Peyer's patch (tissue), 4 donors: ENCODE measurements around the gene AHRR. TPM values are rescaled to one million over a fixed set of nuclear protein-coding genes. Genes with fewer than 3 reads are reported as not detected.

Experiments
- DNase-seq, 3 donors: peaks; one replicate each; pipeline ENCODE4 v3.0.0-alpha.2; 2017 to 2019
- H3K27ac ChIP-seq, 4 donors: fragments of 200-600 bp; sonication (generic); one replicate each; pipeline ENCODE4 v1.5.1; 2016 to 2019
- H3K27me3 ChIP-seq, 2 donors: fragments of 200-600 bp; sonication (generic); one replicate each; pipeline ENCODE4 v1.5.1; 2019
- H3K36me3 ChIP-seq, 3 donors: fragments of 200-600 bp; sonication (generic); one replicate each; pipeline ENCODE4 v1.5.1; 2016 to 2019
- H3K4me1 ChIP-seq, 4 donors: fragments of 200-600 bp; sonication (generic); one replicate each; pipeline ENCODE4 v1.5.1; 2016 to 2019
- H3K4me3 ChIP-seq, 4 donors: fragments of 200-600 bp; sonication (generic); 1 replicate in 3 of 4; 2 replicates in 1 of 4; pipeline ENCODE4 v1.5.1; 2016 to 2019; ENCODE audit warnings: mild to moderate bottlenecking in 1 of 4
- H3K9me3 ChIP-seq, 4 donors: fragments of 200-600 bp; sonication (generic); one replicate each; pipeline ENCODE4 v1.5.1; 2016 to 2019; ENCODE audit warnings: mild to moderate bottlenecking in 1 of 4
- POLR2A ChIP-seq, 2 donors: fragments of 450-650 bp; IDR thresholded peaks; one replicate each; pipeline ENCODE4 v1.5.1; 2017; ENCODE audit warnings: antibody characterized with exemption in 2 of 2, mild to moderate bottlenecking in 2 of 2, moderate library complexity in 2 of 2
- total RNA-seq, 4 donors: library from RNA; depleted of rRNA; stranded (reverse); fragments of >200 nt; gene quantifications; one replicate each; pipeline ENCODE4 v1.1.0, GENCODE V29; 2016
- TF ChIP-seq, protein P1 (sequence below), 6 experiments: fragments of 450-650 bp in 4 of 6; fragments of 200-600 bp in 2 of 6; sonication (generic) in 1 of 6; IDR thresholded peaks; one replicate each; pipeline ENCODE4 v1.5.1; 2017 to 2019; ENCODE audit warnings: antibody characterized with exemption in 6 of 6, mild to moderate bottlenecking in 3 of 6, moderate library complexity in 1 of 6

Gene AHRR
- total RNA-seq, 4 donors from 2014 or later: 1.6 to 28.1 (median 2.4) TPM

DNA sequence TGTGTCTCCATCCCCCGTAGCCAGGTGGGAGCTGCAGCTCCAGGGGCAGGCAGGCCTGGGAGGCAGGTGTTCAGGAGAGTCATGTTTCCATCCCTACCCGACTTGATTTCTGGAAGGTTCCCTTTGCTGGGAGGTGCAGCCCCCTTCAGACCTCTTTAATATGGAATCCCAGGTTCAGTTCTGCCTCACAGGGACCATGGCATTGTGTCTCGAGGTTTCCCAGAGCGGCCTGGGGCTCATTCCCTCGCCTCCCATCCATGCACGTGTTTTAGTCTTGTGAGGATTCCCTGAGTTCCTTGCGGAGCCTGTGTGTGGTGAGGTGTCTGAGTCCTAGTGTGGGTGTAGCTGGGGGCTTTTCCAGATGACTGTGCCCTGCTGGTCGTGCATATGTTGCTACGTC is 16.5 kb upstream of the AHRR start:
- Histone ChIP-seq H3K27me3 (no peaks in the 10 kb centered on the region), H3K9me3 (no peaks in the 10 kb centered on the region), H3K36me3 (peaks cover 0 to 46% (median 0%) of the 10 kb centered on the region in 3 donors), H3K4me1 (peaks cover 0 to 21% (median 0%) of the 10 kb centered on the region in 4 donors), H3K27ac (no peak overlapping the region), H3K4me3 (no peak overlapping the region)
- DNase-seq: peak in 2 of 3 donors; percentile 23 to 27
- TF ChIP-seq, protein P1, sequence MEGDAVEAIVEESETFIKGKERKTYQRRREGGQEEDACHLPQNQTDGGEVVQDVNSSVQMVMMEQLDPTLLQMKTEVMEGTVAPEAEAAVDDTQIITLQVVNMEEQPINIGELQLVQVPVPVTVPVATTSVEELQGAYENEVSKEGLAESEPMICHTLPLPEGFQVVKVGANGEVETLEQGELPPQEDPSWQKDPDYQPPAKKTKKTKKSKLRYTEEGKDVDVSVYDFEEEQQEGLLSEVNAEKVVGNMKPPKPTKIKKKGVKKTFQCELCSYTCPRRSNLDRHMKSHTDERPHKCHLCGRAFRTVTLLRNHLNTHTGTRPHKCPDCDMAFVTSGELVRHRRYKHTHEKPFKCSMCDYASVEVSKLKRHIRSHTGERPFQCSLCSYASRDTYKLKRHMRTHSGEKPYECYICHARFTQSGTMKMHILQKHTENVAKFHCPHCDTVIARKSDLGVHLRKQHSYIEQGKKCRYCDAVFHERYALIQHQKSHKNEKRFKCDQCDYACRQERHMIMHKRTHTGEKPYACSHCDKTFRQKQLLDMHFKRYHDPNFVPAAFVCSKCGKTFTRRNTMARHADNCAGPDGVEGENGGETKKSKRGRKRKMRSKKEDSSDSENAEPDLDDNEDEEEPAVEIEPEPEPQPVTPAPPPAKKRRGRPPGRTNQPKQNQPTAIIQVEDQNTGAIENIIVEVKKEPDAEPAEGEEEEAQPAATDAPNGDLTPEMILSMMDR (IDR thresholded peaks at IDR 0.05): no peak
- TF ChIP-seq POLR2A (IDR thresholded peaks at IDR 0.05): no peak

DNA sequence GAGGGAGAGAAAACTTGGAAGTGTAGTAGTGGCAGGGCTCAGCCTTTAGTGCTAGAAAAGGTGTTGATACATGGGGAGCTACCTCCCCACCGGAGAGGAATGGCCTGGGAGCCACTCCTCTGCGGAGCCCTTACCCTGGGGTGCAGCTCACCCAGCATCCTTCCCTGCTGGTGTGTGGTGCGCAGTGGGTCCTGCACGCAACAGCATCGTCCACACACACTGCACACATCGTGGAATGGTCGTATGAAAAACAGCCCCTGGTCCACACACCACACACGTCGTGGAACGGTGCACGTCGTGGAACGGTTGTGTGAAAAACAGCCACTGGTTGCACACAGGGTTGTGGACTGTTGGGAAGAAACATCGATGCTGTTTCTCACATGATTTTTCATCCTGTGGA is 16.1 kb upstream of the AHRR start:
- Histone ChIP-seq H3K9me3 (no peaks in the 10 kb centered on the region), H3K4me3 (no peak overlapping the region), H3K4me1 (peaks cover 0 to 25% (median 0%) of the 10 kb centered on the region in 4 donors), H3K27ac (no peak overlapping the region), H3K36me3 (peaks cover 0 to 48% (median 0%) of the 10 kb centered on the region in 3 donors), H3K27me3 (no peaks in the 10 kb centered on the region)
- peak in 1 of 3 donors; percentile 28 for DNase-seq
- no peak for TF ChIP-seq POLR2A (IDR thresholded peaks at IDR 0.05)
- TF ChIP-seq, protein P1 (IDR thresholded peaks at IDR 0.05): no peak

DNA sequence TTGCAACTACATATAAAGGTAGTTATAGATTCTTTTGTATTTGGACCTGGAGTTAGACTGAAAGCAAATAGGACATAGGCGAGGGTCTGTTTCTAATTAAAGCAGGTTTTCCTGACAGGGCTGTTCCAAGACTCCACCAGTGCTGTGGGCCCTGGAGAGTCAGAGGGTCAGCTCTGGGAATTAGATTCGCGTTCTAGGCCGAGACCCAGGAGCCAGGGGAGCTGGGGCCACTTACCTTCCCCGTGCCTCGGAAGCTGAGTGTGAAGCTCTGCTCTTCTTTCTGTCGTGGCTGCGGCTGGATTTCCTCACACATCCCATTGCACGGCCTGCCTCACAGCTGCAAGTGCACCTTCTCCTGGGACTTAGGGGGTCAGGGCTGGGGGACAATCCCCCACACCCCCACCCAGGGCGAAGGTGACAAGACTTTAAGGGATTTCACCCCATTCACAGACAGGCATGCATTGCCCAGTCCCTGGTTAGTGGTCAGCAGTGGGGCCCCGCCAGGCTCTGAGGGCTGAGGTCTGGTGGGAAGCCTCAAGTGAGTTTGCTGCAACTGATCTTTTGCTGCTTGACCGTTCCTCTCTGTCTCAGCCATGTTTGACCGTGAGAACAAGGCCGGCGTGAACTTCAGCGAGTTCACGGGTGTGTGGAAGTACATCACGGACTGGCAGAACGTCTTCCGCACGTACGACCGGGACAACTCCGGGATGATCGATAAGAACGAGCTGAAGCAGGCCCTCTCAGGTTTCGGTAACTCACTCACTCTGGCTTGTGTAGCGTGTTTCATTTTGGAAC is 15.3 kb upstream of the AHRR start:
- DNase-seq: peak in 1 of 3 donors; percentile 34
- Histone ChIP-seq H3K27ac (no peak overlapping the region), H3K4me3 (no peak overlapping the region), H3K27me3 (no peaks in the 10 kb centered on the region), H3K36me3 (peaks cover 0 to 50% (median 0%) of the 10 kb centered on the region in 3 donors), H3K9me3 (no peaks in the 10 kb centered on the region), H3K4me1 (peaks cover 0 to 23% (median under 1%) of the 10 kb centered on the region in 4 donors)
- TF ChIP-seq, protein P1 (IDR thresholded peaks at IDR 0.05): no peak
- no peak for TF ChIP-seq POLR2A (IDR thresholded peaks at IDR 0.05)

DNA sequence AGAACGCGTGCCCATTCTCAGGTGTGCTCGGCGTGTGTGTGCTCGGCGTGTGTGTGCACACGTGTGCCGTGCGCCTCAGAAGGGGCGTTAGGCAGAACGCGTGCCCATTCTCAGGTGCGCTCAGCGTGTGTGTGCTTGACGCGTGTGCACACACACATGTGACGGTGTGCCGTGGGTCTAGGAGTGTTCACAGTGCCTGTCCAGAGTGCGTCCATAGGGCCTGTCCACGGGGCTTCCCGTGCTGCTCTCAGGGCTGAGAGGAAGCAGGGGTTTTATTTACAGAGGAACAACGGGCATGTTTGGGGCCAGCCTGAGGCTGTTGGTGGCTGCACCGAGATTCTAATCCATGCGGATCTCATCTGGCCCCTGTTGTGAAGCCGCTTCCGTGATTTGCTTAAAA is 14.2 kb upstream of the AHRR start:
- Histone ChIP-seq H3K36me3 (peaks cover 0 to 61% (median 0%) of the 10 kb centered on the region in 3 donors), H3K27ac (no peak overlapping the region), H3K27me3 (no peaks in the 10 kb centered on the region), H3K4me1 (peaks cover 0 to 16% (median 2%) of the 10 kb centered on the region in 4 donors), H3K9me3 (no peaks in the 10 kb centered on the region), H3K4me3 (no peak overlapping the region)
- DNase-seq: no peak
- TF ChIP-seq, protein P1 (IDR thresholded peaks at IDR 0.05): no peak
- TF ChIP-seq POLR2A (IDR thresholded peaks at IDR 0.05): no peak

DNA sequence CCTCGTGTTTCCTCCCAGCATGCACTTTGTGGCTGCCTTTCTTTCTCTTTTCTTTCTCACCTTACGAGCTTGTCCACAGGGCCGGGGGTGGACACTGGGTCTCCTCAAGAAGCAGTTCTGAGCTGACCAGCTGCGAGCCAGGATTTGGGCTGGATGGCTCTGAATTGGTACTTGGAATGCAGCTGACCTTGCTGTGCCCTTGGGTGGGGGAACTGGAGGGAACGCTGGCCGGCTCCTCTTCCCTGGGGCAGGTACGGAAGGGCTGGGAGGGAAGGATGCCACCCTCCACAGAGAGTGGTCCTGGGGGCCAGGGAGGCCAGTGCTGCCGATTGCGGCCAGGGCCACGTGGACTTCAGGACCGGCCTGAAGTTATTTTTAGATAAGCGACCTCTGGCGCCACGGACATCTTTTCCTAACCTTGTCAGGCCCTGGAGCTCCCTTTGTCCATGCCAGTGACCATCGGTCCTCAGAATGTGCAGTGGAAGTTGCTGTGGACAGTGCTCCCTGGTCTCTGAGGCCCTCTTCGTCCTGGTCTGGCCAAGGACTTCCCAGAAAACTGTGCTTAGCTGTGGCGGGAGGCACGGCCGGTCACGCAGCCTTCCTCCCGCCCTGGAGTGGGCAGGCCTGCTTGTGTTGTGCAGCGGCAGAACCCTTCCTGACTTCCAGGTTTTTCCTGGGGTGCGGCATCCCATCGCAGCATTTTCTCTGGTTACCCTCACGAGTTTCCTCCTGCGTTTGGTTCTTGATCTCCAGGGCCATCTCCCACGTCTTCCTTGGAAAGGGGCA is 13.5 kb upstream of the AHRR start:
- Histone ChIP-seq H3K4me3 (no peak overlapping the region), H3K9me3 (no peaks in the 10 kb centered on the region), H3K27ac (no peak overlapping the region), H3K27me3 (no peaks in the 10 kb centered on the region), H3K36me3 (peaks cover 0 to 68% (median 0%) of the 10 kb centered on the region in 3 donors), H3K4me1 (peaks cover 0 to 9% (median 2%) of the 10 kb centered on the region in 4 donors)
- TF ChIP-seq POLR2A (IDR thresholded peaks at IDR 0.05): no peak
- TF ChIP-seq, protein P1 (IDR thresholded peaks at IDR 0.05): no peak
- DNase-seq: no peak
